GM19023 (cell line): ENCODE data around the gene CCDC170.
"Not testable (repeated sequence)": the region's sequence is repeated elsewhere in the genome, so short reads cannot be mapped to it uniquely, and the experiment has no call there.

Experiments used
- ATAC-seq: cut with Tn5 transposase; IDR thresholded peaks from one replicate; pipeline ENCODE4 v1.9.1; 2021; ENCODE audit warnings: mild to moderate bottlenecking, moderate library complexity; ENCODE audit not compliant: unreplicated experiment

The CCDC170 gene

DNA sequence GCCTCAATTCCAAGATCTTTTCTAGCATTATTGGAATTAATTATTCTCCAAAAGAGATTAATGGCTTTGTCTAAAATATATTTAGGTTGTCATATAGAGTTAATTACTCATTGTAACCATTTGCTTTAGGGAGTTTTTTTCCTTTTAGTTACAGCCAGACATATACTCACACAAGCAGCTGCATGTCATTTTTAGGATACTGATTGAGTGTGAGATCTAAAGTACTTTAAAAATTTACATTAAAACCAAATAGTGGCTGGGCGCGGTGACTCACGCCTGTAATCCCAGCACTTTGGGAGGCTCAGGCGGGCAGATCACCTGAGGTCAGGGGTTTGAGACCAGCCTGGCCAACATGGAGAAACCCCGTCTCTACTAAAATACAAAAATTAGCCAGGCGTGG, 51.1 kb downstream of the CCDC170 start:
- not testable (repeated sequence) for ATAC-seq

- ATAC-seq, result no peak
These were observed 53.3 kb downstream of the CCDC170 start for GRCh38 chr6:151546941-151547659.

DNA sequence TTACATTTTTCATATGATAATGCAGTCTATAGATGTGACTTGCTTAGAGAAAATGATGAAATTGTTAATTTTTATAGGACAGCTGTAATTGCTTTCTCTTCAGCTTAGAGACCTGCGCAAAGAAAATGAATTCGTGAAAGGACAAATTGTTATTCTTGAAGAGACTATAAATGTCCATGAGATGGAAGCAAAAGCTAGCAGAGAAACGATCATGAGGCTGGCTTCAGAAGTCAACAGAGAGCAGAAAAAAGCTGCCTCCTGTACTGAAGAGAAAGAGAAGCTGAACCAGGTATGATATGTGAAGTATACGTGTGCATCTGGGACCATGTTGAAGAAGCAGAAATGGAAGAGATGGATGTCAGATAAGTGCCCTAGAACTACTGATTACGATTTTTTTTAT, 54.4 kb downstream of the CCDC170 start:
- no peak for ATAC-seq

DNA sequence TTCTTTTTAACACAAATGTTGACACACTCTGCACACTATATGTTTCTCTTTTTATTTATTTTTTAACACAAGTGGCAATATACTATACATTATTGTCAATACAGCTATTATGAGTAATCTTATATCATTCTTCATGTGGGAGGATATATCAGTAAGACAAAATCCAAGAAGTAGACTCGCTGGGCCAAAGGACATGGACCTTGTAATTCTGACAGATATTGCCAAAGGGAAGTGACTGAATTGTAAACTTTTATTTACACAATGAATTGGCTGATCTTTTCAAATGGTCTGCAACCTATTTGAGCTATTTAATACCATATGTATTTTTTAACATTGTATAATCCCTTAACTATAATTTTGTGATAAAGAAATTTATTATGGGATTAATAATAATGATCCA, 56.0 kb downstream of the CCDC170 start:
- ATAC-seq, result no peak

GRCh38 chr6:151550618-151551017, 56.8 kb downstream of the CCDC170 start:
- ATAC-seq, result no peak

GRCh38 chr6:151551223-151551857, 57.5 kb downstream of the CCDC170 start:
- ATAC-seq, result no peak

DNA sequence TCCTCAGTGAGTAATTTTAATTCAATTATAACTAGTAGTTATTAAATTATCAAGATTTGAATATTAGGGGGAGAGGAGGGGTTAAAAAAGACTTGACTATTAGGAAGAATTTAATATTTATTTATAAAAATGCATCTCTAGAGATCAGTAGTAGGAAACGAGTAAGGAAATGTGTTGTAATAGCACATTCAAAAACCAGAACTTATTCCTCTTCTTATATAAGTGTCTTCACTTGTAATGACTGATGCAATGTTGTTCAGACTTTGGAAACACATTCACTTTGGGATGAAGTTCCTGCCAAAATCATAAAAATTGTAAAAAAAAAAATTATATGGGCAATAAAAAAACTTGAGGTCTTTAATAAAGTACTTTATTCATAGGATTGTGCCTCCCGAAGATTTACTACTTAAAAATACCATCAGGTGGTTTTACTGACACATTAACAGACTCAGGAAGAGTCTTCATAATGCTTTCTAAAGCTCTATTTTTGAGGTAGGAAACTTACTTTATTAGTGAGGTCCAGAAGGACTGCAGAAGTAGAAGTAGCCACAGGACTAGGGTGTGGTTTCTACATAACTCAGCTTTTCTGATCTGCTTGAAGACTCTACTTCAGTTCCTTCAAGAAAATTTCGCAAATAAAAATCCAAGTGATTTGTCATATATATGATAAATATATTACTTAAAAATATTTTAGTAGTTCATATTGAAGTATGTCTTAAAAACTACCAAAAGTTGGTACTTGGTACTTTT, 59.8 kb downstream of the CCDC170 start:
- ATAC-seq, result no peak

DNA sequence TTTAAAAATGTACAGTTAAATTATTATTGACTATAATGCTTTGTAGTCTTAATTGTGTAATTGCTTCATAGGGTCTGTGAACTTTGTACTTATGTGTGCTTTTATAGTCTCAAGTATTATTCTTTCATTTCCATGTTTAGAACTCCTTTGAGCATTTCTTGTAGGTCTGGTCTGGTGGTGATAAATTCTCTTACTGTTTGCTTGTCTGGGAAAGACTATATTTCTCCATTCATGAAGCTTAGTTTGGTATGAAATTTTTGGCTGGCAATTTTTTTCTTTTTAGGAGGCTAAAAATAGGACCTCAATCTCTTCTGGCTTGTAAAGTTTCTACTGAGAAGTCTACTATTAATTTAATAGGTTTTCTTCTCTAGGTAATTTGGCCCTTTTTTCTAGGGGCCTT, 67.4 kb downstream of the CCDC170 start:
- ATAC-seq, result no peak

DNA sequence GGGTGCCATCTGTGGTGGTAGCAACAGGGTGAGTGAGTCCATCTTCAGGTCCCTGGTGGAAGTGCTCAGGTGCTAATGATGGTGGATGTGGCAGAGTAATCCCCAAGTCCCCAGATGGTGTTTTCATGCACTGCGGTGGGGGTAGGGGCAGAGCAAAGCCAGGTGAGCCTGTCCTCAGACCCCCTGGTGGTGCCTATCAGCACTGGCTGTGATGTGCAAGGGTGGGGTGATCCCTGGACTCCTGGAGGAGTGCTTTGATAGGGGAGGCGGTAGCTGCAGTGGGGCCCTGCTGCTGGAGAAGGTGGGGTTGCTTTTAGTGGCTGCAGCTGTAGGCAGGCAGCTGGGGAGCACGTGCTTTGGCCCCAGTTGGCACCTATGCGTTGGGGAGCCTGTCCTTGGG, 70.8 kb downstream of the CCDC170 start:
- no peak for ATAC-seq

GRCh38 chr6:151565940-151566339, 72.1 kb downstream of the CCDC170 start:
- ATAC-seq, result no peak

DNA sequence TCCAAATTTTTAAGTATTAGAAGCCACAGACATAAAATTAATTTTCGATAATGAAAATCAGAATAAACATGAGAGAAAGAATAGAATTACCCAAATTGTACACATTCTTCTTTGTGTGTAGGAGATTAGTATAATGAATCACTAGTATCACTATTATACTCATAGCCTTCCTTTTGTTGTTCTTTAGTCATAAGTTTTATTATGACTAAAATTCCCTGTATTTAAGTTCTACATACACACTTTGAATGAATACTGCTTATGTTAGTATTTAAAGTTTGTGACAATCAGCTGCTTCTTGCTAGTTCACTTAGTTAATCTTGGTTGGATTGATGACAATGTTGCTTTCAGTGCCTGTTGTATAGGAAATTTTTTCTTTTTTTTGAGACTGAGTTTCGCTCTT, 72.7 kb downstream of the CCDC170 start:
- ATAC-seq, result no peak

- ATAC-seq, result no peak
These were observed 82.8 kb downstream of the CCDC170 start for GRCh38 chr6:151576633-151577032.

DNA sequence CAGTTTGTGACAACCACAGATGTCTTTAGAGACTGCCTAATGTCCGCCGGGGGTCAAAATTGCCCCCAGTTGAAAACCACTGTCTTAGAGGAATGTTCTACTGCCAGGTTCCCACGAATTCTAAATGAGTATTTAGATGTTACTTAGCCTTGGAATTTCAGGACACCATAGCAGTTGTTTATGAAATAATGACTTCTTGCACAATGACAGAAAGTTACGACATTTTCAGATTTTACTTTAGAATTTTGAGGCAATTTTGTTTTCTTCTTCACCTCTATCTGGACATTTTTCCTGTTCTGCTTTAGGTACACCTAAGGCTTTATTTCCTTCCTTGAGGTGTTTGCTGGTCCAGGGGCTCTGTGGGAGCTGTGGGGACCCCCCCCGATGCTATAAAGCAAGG, 83.4 kb downstream of the CCDC170 start:
- ATAC-seq, result no peak

DNA sequence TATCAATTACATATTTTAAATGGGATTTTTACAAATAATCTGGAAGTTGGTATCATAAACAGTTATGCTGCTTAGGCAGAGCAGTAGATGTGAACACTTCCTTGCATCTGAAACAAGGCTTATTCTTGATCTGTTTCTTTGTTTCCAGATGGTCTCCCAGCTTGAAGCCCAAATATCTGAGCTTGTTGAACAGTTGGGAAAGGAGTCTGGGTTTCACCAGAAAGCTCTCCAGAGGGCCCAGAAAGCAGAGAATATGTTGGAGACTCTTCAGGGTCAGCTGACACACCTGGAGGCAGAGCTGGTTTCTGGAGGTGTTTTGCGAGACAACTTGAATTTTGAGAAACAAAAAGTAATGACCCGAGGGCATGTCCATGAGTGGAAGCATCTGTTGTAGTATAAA, 91.9 kb downstream of the CCDC170 start:
- ATAC-seq, result no peak

- no peak for ATAC-seq
These were observed 95.8 kb downstream of the CCDC170 start for GRCh38 chr6:151589667-151590066.

GRCh38 chr6:151590742-151591141, 96.9 kb downstream of the CCDC170 start:
- ATAC-seq, result no peak

DNA sequence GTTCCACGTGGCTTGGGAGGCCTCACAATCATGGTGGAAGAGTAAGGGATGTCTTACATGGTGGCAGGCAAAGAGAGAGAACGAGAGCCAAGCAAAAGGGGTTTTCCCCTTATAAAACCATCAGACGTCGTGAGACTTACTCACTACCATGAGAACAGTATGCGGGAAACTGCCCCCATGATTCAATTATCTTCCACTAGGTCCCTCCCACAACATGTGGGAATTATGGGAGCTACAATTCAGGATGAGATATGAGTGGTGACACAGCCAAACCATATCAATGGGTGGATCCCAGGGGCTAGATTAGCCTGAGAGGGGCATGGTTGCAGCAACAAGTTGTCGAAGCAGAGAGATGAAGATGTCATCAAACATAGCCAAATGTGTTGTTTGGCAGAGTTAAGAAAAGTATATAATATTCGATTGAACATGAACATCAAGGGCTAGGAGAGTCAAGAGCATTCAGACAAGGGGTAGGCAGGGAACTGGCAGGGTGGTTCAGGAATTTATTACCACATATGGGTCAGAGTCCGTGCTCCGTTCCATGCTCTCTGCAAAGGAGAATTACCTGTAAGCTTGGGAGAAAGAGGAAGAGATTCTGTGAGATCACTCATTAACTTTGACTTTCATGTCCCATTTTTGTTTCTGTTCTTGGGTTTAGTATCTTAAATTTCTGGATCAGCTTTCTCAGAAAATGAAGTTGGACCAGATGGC, 98.8 kb downstream of the CCDC170 start:
- no peak for ATAC-seq

- no peak for ATAC-seq
These were observed 115.5 kb downstream of the CCDC170 start for GRCh38 chr6:151609146-151609902.

DNA sequence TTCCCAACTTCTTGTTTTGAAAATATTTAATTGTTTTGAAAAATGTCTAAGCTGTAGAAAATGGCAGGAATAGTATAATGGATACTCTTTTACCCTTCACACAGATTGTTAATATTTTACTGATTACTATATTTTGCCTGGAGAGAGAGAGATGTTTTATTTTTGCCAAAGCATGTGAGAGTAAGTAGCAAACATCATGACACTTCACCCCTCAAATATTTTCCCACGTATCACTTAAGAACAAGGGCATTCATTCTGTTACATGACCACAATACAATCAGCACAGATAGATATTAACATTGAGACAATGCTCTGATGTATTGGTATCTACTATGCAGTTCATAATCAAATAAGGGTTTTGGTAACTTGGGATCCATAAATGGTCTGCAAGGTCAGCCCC, 116.5 kb downstream of the CCDC170 start:
- ATAC-seq, result no peak

GRCh38 chr6:151614630-151615029, 120.8 kb downstream of the CCDC170 start:
- no peak for ATAC-seq

DNA sequence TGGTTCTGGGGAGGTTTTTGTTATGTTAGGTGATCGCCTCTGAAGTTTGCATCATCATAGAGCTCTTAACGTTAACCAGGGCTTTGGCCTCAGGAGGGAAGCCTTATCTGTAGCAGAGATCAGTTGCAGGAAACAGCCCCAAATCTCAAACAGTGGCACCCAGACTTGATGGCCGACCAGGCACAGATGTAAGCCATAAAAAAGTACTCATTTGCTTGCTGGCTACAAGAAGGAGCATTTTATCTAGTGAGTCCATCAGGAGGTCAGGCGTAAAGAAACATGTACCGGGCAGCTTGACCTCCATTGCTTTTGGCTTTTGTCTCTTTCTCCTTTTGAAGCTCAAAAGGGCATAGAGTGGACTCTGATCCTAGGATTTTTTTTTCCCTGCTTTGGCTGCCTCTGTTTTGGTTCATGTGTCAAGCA, 122.3 kb downstream of the CCDC170 start:
- no peak for ATAC-seq
